Chondrocyte (in vitro differentiated cells): Measurements from ENCODE around the gene OSGEP. TPM values are rescaled to one million over a fixed set of nuclear protein-coding genes. Genes with fewer than 3 reads are reported as not detected.
"Not testable (repeated sequence)": the region's sequence is repeated elsewhere in the genome, so short reads cannot be mapped to it uniquely, and the experiment has no call there.

ENCODE experiments used
- DNase-seq: peaks from one replicate; pipeline ENCODE4 v3.0.0; 2021; ENCODE audit warnings: mixed read lengths, low spot score
- H3K27ac Mint-ChIP-seq: one replicate; pipeline ENCODE4 v1.8.0; 2021; ENCODE audit warnings: mild to moderate bottlenecking, moderate library complexity, mixed read lengths; ENCODE audit not compliant: unreplicated experiment
- H3K27me3 Mint-ChIP-seq: 2 replicates; pipeline ENCODE4 v1.8.0; 2021; ENCODE audit warnings: low read depth, mixed read lengths
- H3K36me3 Mint-ChIP-seq: 2 replicates; pipeline ENCODE4 v1.8.0; 2021; ENCODE audit warnings: low read depth, mixed read lengths
- H3K4me1 Mint-ChIP-seq: 2 replicates; pipeline ENCODE4 v1.8.0; 2021; ENCODE audit warnings: low read depth, mild to moderate bottlenecking, mixed read lengths
- H3K4me3 Mint-ChIP-seq: one replicate; pipeline ENCODE4 v1.8.0; 2021; ENCODE audit warnings: mild to moderate bottlenecking, moderate library complexity, mixed read lengths; ENCODE audit not compliant: unreplicated experiment
- H3K9me3 Mint-ChIP-seq: 2 replicates; pipeline ENCODE4 v1.8.0; 2021; ENCODE audit warnings: low read depth, mixed read lengths
- CTCF ChIP-seq: fragments of 200-600 bp; sonication (generic); IDR thresholded peaks from 2 replicates; pipeline ENCODE4 v1.5.0; 2021; ENCODE audit warnings: antibody characterized with exemption, mild to moderate bottlenecking, moderate library complexity
- total RNA-seq: library from RNA; stranded (reverse); gene quantifications from 3 replicates; pipeline ENCODE4 v1.2.1, GENCODE V29; 2021

Gene OSGEP
- total RNA-seq, 1 donor from 2014 or later = 26.0 TPM

- Mint-ChIP-seq H3K9me3 (no peaks in the 10 kb centered on the region), H3K36me3 (peaks cover 30% of the 10 kb centered on the region), H3K27me3 (no peaks in the 10 kb centered on the region), H3K27ac (no peak overlapping the region), H3K4me1 (no peaks in the 10 kb centered on the region), H3K4me3 (no peak overlapping the region)
- DNase-seq = no peak
- TF ChIP-seq CTCF = no peak
These were observed 7.7 kb downstream of the OSGEP start for GRCh38 chr14:20446889-20447288.

- not testable (repeated sequence) for H3K27me3 Mint-ChIP-seq, H3K9me3 Mint-ChIP-seq, H3K27ac Mint-ChIP-seq, H3K4me3 Mint-ChIP-seq, DNase-seq, H3K4me1 Mint-ChIP-seq
- H3K36me3 Mint-ChIP-seq = peaks cover 15% of the 10 kb centered on the region
These were observed 11.0 kb downstream of the OSGEP start for GRCh38 chr14:20443650-20444049.

GRCh38 chr14:20441461-20441860 lies 13.2 kb downstream of the OSGEP start:
- TF ChIP-seq CTCF = no peak
- no peak overlapping the region for H3K27ac Mint-ChIP-seq
- no peaks in the 10 kb centered on the region for H3K9me3 Mint-ChIP-seq
- H3K4me3 Mint-ChIP-seq = no peak overlapping the region
- no peaks in the 10 kb centered on the region for H3K36me3 Mint-ChIP-seq
- peaks cover 2% of the 10 kb centered on the region for H3K27me3 Mint-ChIP-seq
- DNase-seq = no peak
- H3K4me1 Mint-ChIP-seq = peaks cover 5% of the 10 kb centered on the region

- TF ChIP-seq CTCF = no peak
- no peak overlapping the region for H3K27ac Mint-ChIP-seq
- H3K27me3 Mint-ChIP-seq = peaks cover 2% of the 10 kb centered on the region
- H3K4me3 Mint-ChIP-seq = no peak overlapping the region
- no peaks in the 10 kb centered on the region for H3K9me3 Mint-ChIP-seq
- no peak for DNase-seq
- H3K4me1 Mint-ChIP-seq = peaks cover 10% of the 10 kb centered on the region
- no peaks in the 10 kb centered on the region for H3K36me3 Mint-ChIP-seq
These were observed 13.7 kb downstream of the OSGEP start for GRCh38 chr14:20440882-20441281.

GRCh38 chr14:20440465-20440864 lies 14.1 kb downstream of the OSGEP start:
- Mint-ChIP-seq H3K4me1 (peaks cover 10% of the 10 kb centered on the region), H3K9me3 (no peaks in the 10 kb centered on the region), H3K36me3 (no peaks in the 10 kb centered on the region), H3K27me3 (peaks cover 2% of the 10 kb centered on the region), H3K27ac (no peak overlapping the region), H3K4me3 (no peak overlapping the region)
- no peak for DNase-seq
- TF ChIP-seq CTCF = no peak

GRCh38 chr14:20438664-20439063 lies 15.9 kb downstream of the OSGEP start:
- Mint-ChIP-seq H3K4me1 (peaks cover 10% of the 10 kb centered on the region), H3K4me3 (no peak overlapping the region), H3K27ac (no peak overlapping the region), H3K9me3 (no peaks in the 10 kb centered on the region), H3K27me3 (peaks cover 2% of the 10 kb centered on the region), H3K36me3 (no peaks in the 10 kb centered on the region)
- DNase-seq = no peak
- TF ChIP-seq CTCF = no peak
